A673 (cell line): ENCODE results near the gene PLCB2. TPM values are rescaled to one million over a fixed set of nuclear protein-coding genes. Genes with fewer than 3 reads are reported as not detected.

ENCODE experiments used
- BruUV-seq: library from RNA; stranded (reverse); fragments of 400-500 nt; replicated peaks from 2 replicates; lab custom pipeline; 2021; lab: Mats Ljungman, UMichigan
- CTCF ChIA-PET: fragments of 300-600 bp; sonication (Branson Sonifier 250); formaldehyde crosslinking; loops from one replicate; lab custom pipeline; 2022; ENCODE audit warnings: antibody characterized with exemption; lab: Charles Lee
- POLR2A ChIA-PET: fragments of 300-600 bp; sonication (Branson Sonifier 250); formaldehyde crosslinking; loops from one replicate; lab custom pipeline; 2022; ENCODE audit warnings: antibody characterized with exemption; ENCODE audit not compliant: low non-redundant PET; lab: Charles Lee
- DNase-seq: peaks from one replicate; pipeline ENCODE4 v3.0.0-alpha.2; 2015; ENCODE audit warnings: low spot score
- H3K27ac ChIP-seq: fragments of 200-600 bp; sonication (generic); 2 replicates; pipeline ENCODE4 v1.5.1; 2016; ENCODE audit warnings: mixed run types, low read depth, mild to moderate bottlenecking, mixed read lengths, antibody characterized with exemption, low read length; ENCODE audit not compliant: poor library complexity, severe bottlenecking
- H3K27me3 ChIP-seq: fragments of 200-600 bp; sonication (generic); replicated peaks from 2 replicates; pipeline ENCODE4 v1.6.1; 2017; ENCODE audit warnings: mixed run types, low read depth, mild to moderate bottlenecking, mixed read lengths, antibody characterized with exemption, low read length; ENCODE audit not compliant: insufficient read depth, poor library complexity
- H3K36me3 ChIP-seq: fragments of 200-600 bp; sonication (generic); 2 replicates; pipeline ENCODE4 v1.6.1; 2016; ENCODE audit warnings: mixed run types, mild to moderate bottlenecking, mixed read lengths, antibody characterized with exemption, low read length; ENCODE audit not compliant: insufficient read depth, poor library complexity, severe bottlenecking
- H3K4me1 ChIP-seq: fragments of 200-600 bp; sonication (generic); 2 replicates; pipeline ENCODE4 v1.6.1; 2017; ENCODE audit warnings: mixed run types, mild to moderate bottlenecking, mixed read lengths, antibody characterized with exemption, low read length; ENCODE audit not compliant: insufficient read depth, poor library complexity, severe bottlenecking
- H3K4me3 ChIP-seq: fragments of 200-600 bp; sonication (generic); 2 replicates; pipeline ENCODE4 v1.5.1; 2016; ENCODE audit warnings: low read depth, mixed run types, mild to moderate bottlenecking, mixed read lengths, low read length; ENCODE audit not compliant: poor library complexity, severe bottlenecking
- H3K9me3 ChIP-seq: fragments of 200-600 bp; sonication (generic); 2 replicates; pipeline ENCODE4 v1.6.1; 2016; ENCODE audit warnings: mixed run types, low read depth, mild to moderate bottlenecking, mixed read lengths, antibody characterized with exemption, low read length; ENCODE audit not compliant: poor library complexity, severe bottlenecking
- EZH2 ChIP-seq: fragments of 200-600 bp; sonication (generic); IDR thresholded peaks from 2 replicates; pipeline ENCODE4 v1.6.1; 2017; ENCODE audit warnings: borderline replicate concordance, low read depth, mild to moderate bottlenecking, mixed read lengths, antibody characterized with exemption, low read length; ENCODE audit not compliant: poor library complexity, severe bottlenecking
- intact Hi-C: fragments of 100-400 bp; cut with micrococcal nuclease; formaldehyde crosslinking; loops from one replicate; pipeline ENCODE4 v1.10.0; 2022; ENCODE audit not compliant: unreplicated experiment
- total RNA-seq: library from RNA; stranded (reverse); gene quantifications from 2 replicates; pipeline ENCODE4 v1.2.3, GENCODE V29; 2021
- TF ChIP-seq, protein P1 (sequence below): fragments of 300-800, 200-600 bp; sonication (generic); conservative IDR thresholded peaks from 2 replicates; pipeline ENCODE4 v1.5.1; 2017; ENCODE audit warnings: low read depth, mild to moderate bottlenecking, antibody characterized with exemption, low read length, moderate library complexity, mixed read lengths

Gene PLCB2
- total RNA-seq, 1 experiment from 2014 or later: 5.6 TPM

DNA sequence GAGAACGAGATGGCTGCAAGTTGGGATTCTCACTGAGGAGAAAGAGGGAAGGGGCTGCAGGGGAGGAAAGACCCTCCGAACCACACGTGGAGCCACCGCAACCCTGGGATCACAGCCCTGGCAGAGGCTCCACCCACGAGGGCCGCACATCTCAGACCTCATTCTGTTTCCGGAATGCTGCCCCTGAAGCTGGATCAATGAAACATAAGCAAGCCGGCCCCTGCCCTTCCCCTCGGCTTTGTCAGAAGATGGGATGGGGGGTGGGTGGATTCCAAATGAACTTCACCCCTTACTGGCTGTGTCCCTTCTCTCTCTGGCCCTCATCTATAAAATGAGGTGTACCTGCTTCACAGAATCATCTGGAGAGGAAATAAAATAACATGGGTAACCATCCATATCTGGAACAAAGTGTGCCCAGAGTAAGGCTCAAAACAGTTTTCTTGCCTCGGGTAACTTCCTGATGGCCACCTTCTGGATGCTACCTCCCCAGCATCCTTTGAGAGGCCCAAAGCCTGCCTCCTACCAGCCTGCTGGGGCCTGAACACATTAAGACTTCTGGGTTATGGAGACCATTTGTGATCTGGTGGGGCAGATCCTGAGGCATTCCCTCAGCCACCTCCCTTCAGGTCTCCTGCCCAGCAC lies 37.6 kb upstream of the PLCB2 start:
- ChIA-PET CTCF (interaction anchor here (1.3 kb wide), 2 partner anchors 19 to 77 kb away, joined by 3 to 17 read pairs; no protein-coding TSS in a partner anchor), POLR2A (no interaction called here)
- H3K27ac ChIP-seq: no peak overlapping the region
- no peaks in the 10 kb centered on the region for H3K27me3 ChIP-seq
- intact Hi-C loops: loop anchor here (2.0 to 10.0 kb wide), 2 partner anchors 77 to 169 kb away; no protein-coding TSS in a partner anchor
- no peak overlapping the region for H3K4me3 ChIP-seq
- H3K9me3 ChIP-seq: no peaks in the 10 kb centered on the region
- DNase-seq: no peak
- no TSS peak for BruUV-seq
- H3K36me3 ChIP-seq: no peaks in the 10 kb centered on the region
- TF ChIP-seq, protein P1, sequence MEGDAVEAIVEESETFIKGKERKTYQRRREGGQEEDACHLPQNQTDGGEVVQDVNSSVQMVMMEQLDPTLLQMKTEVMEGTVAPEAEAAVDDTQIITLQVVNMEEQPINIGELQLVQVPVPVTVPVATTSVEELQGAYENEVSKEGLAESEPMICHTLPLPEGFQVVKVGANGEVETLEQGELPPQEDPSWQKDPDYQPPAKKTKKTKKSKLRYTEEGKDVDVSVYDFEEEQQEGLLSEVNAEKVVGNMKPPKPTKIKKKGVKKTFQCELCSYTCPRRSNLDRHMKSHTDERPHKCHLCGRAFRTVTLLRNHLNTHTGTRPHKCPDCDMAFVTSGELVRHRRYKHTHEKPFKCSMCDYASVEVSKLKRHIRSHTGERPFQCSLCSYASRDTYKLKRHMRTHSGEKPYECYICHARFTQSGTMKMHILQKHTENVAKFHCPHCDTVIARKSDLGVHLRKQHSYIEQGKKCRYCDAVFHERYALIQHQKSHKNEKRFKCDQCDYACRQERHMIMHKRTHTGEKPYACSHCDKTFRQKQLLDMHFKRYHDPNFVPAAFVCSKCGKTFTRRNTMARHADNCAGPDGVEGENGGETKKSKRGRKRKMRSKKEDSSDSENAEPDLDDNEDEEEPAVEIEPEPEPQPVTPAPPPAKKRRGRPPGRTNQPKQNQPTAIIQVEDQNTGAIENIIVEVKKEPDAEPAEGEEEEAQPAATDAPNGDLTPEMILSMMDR: no peak
- TF ChIP-seq EZH2: no peak
- H3K4me1 ChIP-seq: peaks cover 12% of the 10 kb centered on the region

DNA sequence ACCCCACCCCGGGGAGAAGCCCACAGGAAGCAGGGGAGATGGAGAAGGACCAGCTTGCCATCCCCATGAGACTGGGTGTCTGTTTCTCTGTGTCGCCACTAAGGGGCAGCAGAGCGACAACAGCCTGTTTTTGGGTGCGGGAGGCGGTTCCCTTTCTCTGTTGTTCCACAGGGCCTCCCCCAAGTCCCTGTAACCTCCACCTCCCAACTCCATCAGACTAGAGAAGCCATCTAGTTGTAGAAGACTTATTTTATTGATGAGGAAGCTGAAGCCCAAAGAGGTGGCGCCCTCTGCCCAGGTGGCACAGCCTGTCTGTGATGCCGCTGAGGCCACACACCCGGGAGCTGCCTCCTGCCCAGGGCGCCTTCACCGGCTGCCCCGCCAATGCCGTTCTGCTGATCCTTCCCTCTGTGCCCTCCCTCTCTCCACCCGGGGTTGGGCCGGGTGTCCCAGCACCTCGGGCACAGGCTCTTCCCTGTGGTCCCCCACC lies 36.9 kb upstream of the PLCB2 start:
- TF ChIP-seq, protein P1: peak; percentile 89
- TF ChIP-seq EZH2: no peak

DNA sequence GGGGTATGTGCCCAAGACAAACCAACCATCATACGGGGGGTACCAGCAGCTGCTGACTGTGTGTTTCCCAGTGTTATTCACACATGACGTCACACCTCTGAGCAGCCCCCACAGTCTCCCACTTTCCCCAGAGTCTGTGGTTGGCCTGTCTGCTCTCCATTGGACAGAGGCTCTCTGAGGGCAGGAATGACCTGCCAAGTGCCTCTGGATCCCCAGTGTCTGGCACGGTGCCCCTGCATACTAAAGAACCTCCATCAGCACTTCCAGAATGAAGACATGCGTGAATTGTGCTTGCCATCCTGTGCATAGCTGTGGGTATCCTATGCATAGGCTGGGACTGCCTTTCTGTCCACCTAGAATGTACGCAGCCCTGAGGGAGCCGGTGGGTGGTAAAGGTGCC lies 36.5 kb upstream of the PLCB2 start:
- Histone ChIP-seq H3K36me3 (no peaks in the 10 kb centered on the region), H3K27ac (no peak overlapping the region), H3K4me1 (peaks cover 23% of the 10 kb centered on the region), H3K9me3 (no peaks in the 10 kb centered on the region), H3K4me3 (no peak overlapping the region), H3K27me3 (no peaks in the 10 kb centered on the region)
- intact Hi-C loops: loop anchor here (2.0 to 10.0 kb wide), 2 partner anchors 79 to 171 kb away; no protein-coding TSS in a partner anchor
- TF ChIP-seq, protein P1: no peak
- TF ChIP-seq EZH2: no peak
- POLR2A ChIA-PET: no interaction called here
- CTCF ChIA-PET: interaction anchor here (0.8 to 1.3 kb wide), 8 partner anchors 8 to 78 kb away, joined by 3 to 17 read pairs (median 4); partner anchors contain the start of gene DISP2
- BruUV-seq: no TSS peak
- no peak for DNase-seq

More for the DNA sequence above, 36.9 kb upstream of the PLCB2 start:
- BruUV-seq: no TSS peak
- ChIA-PET POLR2A (no interaction called here), CTCF (interaction anchor here (0.8 to 1.3 kb wide), 8 partner anchors 8 to 77 kb away, joined by 3 to 17 read pairs (median 4); partner anchors contain the start of gene DISP2)
- no peak overlapping the region for H3K27ac ChIP-seq
- peaks cover 18% of the 10 kb centered on the region for H3K4me1 ChIP-seq
- intact Hi-C loops: loop anchor here (2.0 to 10.0 kb wide), 2 partner anchors 78 to 170 kb away; no protein-coding TSS in a partner anchor
- H3K36me3 ChIP-seq: no peaks in the 10 kb centered on the region
- DNase-seq: peak; percentile 74
- no peak overlapping the region for H3K4me3 ChIP-seq
- H3K9me3 ChIP-seq: no peaks in the 10 kb centered on the region
- no peaks in the 10 kb centered on the region for H3K27me3 ChIP-seq
